Activated T-cell treated with anti-CD3 and anti-CD28 coated beads, Interleukin-2, amount 50 U/mL, for 24 hours (primary cell): ENCODE measurements around the gene AK6.
A peak's percentile ranks its signal among the peaks of the same experiment; 100 is the strongest.
"Not testable (repeated sequence)": the region's sequence is repeated elsewhere in the genome, so short reads cannot be mapped to it uniquely, and the experiment has no call there.

Source experiments
- DNase-seq: peaks from one replicate; pipeline ENCODE4 v3.0.0-alpha.2; 2020
- H3K27ac Mint-ChIP-seq: 2 replicates; pipeline ENCODE4 v1.8.0; 2020; ENCODE audit warnings: mild to moderate bottlenecking, mixed read lengths
- H3K27me3 Mint-ChIP-seq: 2 replicates; pipeline ENCODE4 v1.8.0; 2020; ENCODE audit warnings: mixed read lengths
- H3K36me3 Mint-ChIP-seq: 2 replicates; pipeline ENCODE4 v1.8.0; 2020; ENCODE audit warnings: low read depth, mixed read lengths
- H3K4me1 Mint-ChIP-seq: 2 replicates; pipeline ENCODE4 v1.8.0; 2020; ENCODE audit warnings: low read depth, mixed read lengths
- H3K4me3 Mint-ChIP-seq: 2 replicates; pipeline ENCODE4 v1.8.0; 2020; ENCODE audit warnings: mild to moderate bottlenecking, moderate library complexity, mixed read lengths
- H3K9me3 Mint-ChIP-seq: 2 replicates; pipeline ENCODE4 v1.8.0; 2020; ENCODE audit warnings: mixed read lengths

The AK6 gene

DNA sequence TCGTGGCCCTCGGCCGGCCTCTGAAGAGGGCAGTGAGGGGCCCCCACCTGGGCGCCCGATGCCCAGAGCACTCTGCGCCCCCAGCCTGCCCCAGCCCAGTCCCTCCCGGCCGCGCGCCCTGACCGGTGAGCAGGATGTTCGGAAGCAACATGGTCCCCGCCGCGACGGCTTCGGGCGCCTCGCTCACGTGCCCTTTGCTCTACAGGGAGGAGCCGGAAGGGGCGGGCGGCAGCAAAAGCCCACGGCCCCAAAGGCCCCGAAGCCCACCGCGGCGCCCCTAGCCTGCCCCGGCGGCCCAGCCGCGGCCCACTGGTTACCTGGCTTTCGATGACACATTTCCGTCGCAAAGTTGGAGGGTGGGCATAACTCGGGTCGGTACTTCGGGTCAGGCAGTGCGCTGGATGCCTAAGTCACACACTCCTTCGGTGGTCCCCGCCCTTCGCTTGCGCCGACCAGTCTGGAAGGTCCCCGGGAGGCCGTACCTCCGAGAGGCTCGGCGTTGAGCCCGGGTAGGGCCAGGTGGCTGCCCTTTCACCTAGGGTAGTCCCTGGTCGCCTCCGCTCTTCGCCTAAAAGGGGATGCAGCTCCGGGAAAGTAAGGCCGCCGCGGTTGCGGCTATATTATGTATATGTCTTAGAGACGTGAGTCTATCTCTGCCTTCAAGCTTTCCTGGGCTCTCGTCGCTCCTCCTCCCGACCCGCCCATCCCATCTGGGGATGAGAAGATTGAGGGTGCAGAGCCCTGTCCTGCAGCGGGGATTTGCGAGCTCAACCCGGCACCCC is at the start of gene AK6, which contains the start of the genes RAD17 and TAF9:
Gene AK6 (minus strand): TSS at position 181 of the 782 bp plus-strand sequence. CDS start 30 bp downstream, at position 151.
Gene RAD17 (plus strand): TSS at position 479 of the 782 bp plus-strand sequence. CDS start 2,391 bp downstream, outside the sequence.
Gene TAF9 (minus strand): TSS at position 181 of the 782 bp plus-strand sequence. CDS start 3,783 bp downstream, outside the sequence.
- H3K27ac Mint-ChIP-seq: peak within 1 kb of the TSS; percentile 98
- H3K36me3 Mint-ChIP-seq: peaks cover 69% of the 10 kb centered on the region
- H3K4me3 Mint-ChIP-seq: peak within 1 kb of the TSS; percentile 96
- no peaks in the 10 kb centered on the region for H3K27me3 Mint-ChIP-seq
- no peaks in the 10 kb centered on the region for H3K9me3 Mint-ChIP-seq
- peaks cover 57% of the 10 kb centered on the region for H3K4me1 Mint-ChIP-seq
- DNase-seq: peak; percentile 97

DNA sequence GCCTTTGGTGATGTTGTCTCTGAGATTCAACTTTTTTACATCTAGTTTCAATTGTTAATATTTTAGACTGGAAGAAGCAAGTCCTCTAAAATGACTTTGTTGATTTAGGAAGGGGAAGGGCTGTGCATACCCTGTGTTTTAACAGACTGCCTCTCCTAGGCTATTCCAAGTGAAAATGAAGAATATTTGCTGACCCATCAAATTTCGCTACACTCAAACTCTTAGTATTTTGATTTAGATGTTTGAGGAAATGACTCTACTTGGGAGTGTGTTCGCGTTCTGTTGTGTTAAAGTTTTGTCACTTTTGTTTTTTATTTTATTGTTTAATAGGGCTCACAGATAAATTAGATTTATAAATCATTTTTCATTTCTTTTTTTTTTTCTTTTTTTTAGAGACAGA is 49.2 kb upstream of the AK6 start:
- Mint-ChIP-seq H3K27ac (no peak overlapping the region), H3K4me1 (peaks cover 4% of the 10 kb centered on the region), H3K4me3 (no peak overlapping the region), H3K9me3 (peaks cover 4% of the 10 kb centered on the region), H3K27me3 (no peaks in the 10 kb centered on the region), H3K36me3 (peaks cover 24% of the 10 kb centered on the region)
- no peak for DNase-seq

DNA sequence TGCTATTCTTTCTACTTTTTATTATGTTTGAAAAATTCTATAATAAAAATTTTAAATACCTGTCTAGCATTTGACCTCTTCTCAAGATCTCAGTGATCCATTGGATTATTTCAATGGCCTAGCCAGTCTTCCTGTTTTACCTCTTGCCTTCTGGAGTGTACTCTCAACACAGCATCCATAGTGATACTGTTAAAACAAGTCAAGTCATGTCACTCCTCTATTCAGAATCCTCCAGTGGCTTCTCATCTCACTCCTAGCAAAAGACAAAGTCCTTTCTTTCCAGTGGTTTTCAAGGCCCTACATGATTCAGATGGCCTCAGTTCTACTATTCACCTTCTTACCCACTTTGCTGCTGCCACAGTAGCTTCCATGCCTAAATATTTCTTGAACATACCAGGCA is 47.4 kb upstream of the AK6 start:
- H3K27ac Mint-ChIP-seq: no peak overlapping the region
- peaks cover 34% of the 10 kb centered on the region for H3K36me3 Mint-ChIP-seq
- no peak for DNase-seq
- no peak overlapping the region for H3K4me3 Mint-ChIP-seq
- no peaks in the 10 kb centered on the region for H3K27me3 Mint-ChIP-seq
- H3K4me1 Mint-ChIP-seq: peaks cover 4% of the 10 kb centered on the region
- H3K9me3 Mint-ChIP-seq: no peaks in the 10 kb centered on the region

DNA sequence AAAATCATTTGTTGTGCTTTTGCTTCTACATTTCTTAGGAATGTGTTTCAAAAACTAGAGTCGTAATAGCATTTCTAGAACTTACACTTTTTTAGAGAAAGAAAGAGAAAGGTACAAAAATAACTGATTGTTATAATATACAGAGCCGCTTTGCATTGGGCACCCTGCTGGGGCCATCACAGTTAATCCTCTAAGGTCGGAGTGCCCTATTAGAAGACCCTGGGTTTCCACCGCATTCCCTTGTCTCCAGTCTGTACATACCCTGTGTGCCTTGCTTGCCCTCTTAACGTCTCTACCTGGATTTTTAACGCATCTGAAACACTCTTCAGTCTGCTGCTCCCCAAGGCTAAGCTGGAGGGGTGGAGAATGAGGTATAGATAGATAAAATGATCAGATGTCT is 46.9 kb upstream of the AK6 start:
- Mint-ChIP-seq H3K27me3 (no peaks in the 10 kb centered on the region), H3K9me3 (no peaks in the 10 kb centered on the region), H3K4me3 (peak overlapping the region; percentile 51), H3K27ac (no peak overlapping the region), H3K4me1 (peaks cover 4% of the 10 kb centered on the region), H3K36me3 (peaks cover 39% of the 10 kb centered on the region)
- DNase-seq: no peak

DNA sequence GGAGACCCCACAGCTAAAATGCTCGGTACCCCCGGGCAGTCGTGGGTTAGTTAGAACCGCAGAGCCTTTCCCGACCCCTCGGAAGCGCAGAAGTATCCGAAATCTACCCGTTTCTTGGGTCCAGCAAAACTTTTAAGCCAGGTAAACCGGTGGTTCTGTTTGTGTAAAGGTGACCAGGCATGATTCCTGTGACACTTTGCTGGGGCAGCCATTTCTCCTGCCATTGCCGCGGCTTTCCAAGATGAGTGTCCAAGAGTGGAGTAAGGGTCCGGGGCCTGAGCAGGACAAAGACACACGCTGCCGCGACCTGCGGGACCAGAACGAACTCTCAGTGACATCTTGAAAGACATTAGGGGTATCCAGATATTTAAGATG is 46.3 kb upstream of the AK6 start:
- no peak for DNase-seq
- no peaks in the 10 kb centered on the region for H3K27me3 Mint-ChIP-seq
- peak overlapping the region; percentile 51 for H3K4me3 Mint-ChIP-seq
- H3K4me1 Mint-ChIP-seq: peaks cover 4% of the 10 kb centered on the region
- H3K27ac Mint-ChIP-seq: no peak overlapping the region
- H3K36me3 Mint-ChIP-seq: peaks cover 44% of the 10 kb centered on the region
- no peaks in the 10 kb centered on the region for H3K9me3 Mint-ChIP-seq

DNA sequence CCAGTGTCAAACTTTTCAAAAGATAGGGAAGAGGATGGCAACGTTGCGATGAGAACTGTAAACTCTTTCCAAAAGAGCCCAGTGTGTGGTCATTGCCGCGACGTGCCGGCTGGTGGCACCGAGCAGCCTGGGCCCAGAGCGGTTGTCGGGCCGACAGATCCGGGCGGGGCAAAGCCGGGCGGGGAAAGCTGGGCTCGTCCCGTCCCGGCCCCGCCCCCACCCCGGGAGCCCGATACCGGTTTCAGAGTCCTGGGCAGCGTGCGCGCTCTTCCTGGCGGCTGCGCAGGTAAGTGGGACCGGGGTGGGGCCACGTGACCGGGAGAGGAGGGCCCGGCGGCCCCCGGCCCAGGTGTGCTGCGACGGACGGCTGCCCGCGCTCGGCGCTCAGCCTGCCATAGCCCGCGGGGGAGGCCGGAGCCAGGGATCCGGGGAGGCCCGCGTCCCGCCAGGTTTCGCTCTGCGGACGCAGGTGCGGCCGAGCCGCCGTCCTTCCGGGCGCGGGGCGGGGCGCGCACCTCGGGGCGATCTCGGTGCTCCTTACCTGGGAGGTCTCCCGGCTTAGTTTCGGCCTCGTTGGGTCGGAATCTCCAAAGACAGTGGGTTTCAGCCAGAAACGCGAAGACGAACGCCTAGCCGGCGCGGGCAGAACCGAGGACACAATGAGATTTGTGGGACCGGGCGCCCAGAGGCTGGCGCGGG is 45.7 kb upstream of the AK6 start, which contains the start of gene MARVELD2:
Gene MARVELD2 (plus strand): TSS at position 232 of the 699 bp plus-strand sequence. CDS start 4,270 bp downstream, outside the sequence.
- Mint-ChIP-seq H3K4me1 (peaks cover 4% of the 10 kb centered on the region), H3K9me3 (no peaks in the 10 kb centered on the region), H3K27me3 (no peaks in the 10 kb centered on the region), H3K4me3 (peak within 1 kb of the TSS; percentile 51), H3K27ac (no peak within 1 kb of the TSS), H3K36me3 (peaks cover 50% of the 10 kb centered on the region)
- DNase-seq: peak; percentile 49

DNA sequence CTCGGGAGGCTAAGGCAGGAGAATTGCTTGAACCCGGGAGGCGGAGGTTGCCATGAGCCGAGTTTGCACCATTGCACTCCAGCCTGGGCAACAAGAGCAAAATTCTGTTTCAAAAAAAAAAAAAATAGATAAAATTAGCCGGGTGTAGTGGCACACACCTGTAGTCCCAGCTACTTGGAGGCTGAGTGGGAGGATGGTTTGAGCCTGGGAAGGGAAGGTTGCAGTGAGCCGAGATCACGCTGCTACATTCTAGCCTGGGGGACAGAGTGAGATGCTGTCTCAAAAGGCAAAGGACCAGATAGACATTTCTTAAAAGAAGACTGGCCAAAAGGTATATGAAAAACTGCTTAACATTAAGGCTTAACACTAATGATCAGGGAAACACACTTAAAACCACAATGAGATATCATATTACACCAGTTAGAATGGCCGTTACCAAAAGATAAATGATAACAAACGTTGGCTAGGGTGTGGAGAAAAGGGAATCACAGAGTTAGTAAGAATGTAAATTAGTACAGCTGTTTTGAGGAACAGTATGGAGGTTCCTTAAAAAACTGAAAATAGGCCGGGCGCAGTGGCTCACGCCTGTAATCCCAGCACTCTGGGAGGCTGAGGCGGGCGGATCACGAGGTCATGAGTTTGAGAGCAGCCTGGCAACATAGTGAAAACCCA is 35.5 kb upstream of the AK6 start:
- no peak overlapping the region for H3K27ac Mint-ChIP-seq

DNA sequence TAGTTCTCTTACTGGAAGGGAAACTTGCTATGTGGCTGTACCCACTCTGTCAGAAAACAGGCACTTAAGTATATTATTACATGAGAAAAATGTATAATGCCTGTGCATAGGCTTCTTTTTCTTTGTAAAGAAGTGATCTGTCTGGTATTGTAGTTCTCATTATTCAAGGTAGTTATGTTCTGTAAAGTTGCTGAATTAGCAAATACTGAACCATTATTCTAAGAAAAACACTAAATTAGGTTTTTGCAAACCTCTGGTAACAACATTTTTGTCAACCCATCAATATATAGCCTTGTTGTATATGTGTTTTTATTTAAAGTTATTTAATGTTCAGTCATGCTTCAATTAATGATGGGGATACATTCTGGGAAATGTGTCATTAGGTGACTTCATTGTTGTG is 9.1 kb upstream of the AK6 start:
- Mint-ChIP-seq H3K27me3 (no peaks in the 10 kb centered on the region), H3K36me3 (peaks cover 68% of the 10 kb centered on the region), H3K9me3 (no peaks in the 10 kb centered on the region), H3K4me1 (no peaks in the 10 kb centered on the region), H3K27ac (no peak overlapping the region), H3K4me3 (no peak overlapping the region)
- DNase-seq: no peak

More for the DNA sequence above, 35.5 kb upstream of the AK6 start:
- H3K4me3 Mint-ChIP-seq: no peak overlapping the region
- no peaks in the 10 kb centered on the region for H3K27me3 Mint-ChIP-seq
- DNase-seq: no peak
- no peaks in the 10 kb centered on the region for H3K9me3 Mint-ChIP-seq
- no peaks in the 10 kb centered on the region for H3K4me1 Mint-ChIP-seq
- peaks cover 68% of the 10 kb centered on the region for H3K36me3 Mint-ChIP-seq

DNA sequence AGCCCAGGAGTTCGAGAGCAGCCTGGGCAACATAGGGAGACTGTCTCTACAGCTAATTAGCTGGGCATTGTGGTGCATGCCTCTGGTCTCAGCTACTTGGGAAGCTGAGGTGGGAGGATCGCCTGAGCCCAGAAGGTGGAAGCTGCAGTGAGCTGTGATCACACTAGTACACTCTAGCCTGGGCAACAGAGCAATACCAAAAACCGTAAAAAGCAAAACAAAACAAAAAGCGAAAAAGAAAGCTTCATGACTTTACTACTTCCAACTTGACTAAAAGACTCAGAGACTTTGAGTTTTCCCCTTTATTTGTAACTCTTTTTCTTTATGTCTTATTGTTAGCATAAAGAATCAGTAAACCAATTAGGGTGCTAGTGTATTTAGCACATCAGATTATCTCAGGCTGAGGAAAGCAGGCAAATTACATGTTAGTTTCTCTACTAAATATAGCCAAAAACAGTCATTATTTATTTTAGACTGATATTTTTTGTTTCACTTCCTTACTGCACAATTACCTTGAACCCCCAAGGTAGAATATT is 5.7 kb upstream of the AK6 start:
- H3K27me3 Mint-ChIP-seq: no peaks in the 10 kb centered on the region
- no peak for DNase-seq
- H3K9me3 Mint-ChIP-seq: no peaks in the 10 kb centered on the region
- peaks cover 19% of the 10 kb centered on the region for H3K4me1 Mint-ChIP-seq
- H3K27ac Mint-ChIP-seq: peak overlapping the region; percentile 76
- H3K36me3 Mint-ChIP-seq: peaks cover 58% of the 10 kb centered on the region
- no peak overlapping the region for H3K4me3 Mint-ChIP-seq

DNA sequence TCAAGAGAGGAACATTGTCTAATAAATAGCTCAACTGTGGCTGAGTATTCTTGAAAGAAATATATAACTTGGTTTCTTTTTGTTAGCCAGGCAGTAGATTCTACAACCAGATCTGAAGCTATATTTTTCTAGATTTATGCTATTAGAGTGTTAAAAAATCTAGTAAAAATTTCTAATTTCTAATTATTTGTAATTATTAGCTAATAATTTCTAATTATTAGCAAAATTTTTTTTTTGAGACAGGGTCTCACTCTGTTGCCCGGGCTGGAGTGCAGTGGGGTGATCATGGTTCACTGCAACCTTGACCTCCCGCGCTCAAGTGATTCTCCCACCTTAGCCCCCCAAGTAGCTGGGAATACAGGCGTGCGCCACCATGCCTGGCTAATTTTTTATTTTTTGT is 3.1 kb upstream of the AK6 start:
- no peak for DNase-seq
- no peak overlapping the region for H3K4me3 Mint-ChIP-seq
- no peaks in the 10 kb centered on the region for H3K9me3 Mint-ChIP-seq
- H3K36me3 Mint-ChIP-seq: peaks cover 65% of the 10 kb centered on the region
- H3K4me1 Mint-ChIP-seq: peaks cover 31% of the 10 kb centered on the region
- no peak overlapping the region for H3K27ac Mint-ChIP-seq
- H3K27me3 Mint-ChIP-seq: no peaks in the 10 kb centered on the region

DNA sequence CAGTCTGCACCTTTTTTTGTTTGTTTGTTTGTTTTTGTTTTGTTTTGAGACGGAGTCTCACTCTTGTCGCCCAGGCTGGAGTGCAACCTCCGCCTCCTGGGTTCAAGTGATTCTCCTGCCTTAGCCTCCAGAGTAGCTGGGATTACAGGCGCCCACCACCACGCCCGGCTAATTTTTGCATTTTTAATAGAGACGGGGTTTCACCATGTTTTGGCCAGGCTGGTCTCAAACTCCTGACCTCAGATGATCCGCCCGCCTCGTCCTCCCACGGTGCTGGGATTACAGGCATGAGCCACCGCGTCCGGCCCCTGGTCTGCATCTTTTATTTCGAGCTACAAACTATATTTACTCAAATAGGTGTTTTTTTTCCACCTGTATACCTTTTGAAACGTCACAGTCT is 1.0 kb upstream of the AK6 start:
- H3K27me3 Mint-ChIP-seq, DNase-seq, H3K9me3 Mint-ChIP-seq: not testable (repeated sequence)
- Mint-ChIP-seq H3K27ac (peak overlapping the region; percentile 98), H3K4me1 (peaks cover 49% of the 10 kb centered on the region), H3K4me3 (peak overlapping the region; percentile 96), H3K36me3 (peaks cover 68% of the 10 kb centered on the region)

DNA sequence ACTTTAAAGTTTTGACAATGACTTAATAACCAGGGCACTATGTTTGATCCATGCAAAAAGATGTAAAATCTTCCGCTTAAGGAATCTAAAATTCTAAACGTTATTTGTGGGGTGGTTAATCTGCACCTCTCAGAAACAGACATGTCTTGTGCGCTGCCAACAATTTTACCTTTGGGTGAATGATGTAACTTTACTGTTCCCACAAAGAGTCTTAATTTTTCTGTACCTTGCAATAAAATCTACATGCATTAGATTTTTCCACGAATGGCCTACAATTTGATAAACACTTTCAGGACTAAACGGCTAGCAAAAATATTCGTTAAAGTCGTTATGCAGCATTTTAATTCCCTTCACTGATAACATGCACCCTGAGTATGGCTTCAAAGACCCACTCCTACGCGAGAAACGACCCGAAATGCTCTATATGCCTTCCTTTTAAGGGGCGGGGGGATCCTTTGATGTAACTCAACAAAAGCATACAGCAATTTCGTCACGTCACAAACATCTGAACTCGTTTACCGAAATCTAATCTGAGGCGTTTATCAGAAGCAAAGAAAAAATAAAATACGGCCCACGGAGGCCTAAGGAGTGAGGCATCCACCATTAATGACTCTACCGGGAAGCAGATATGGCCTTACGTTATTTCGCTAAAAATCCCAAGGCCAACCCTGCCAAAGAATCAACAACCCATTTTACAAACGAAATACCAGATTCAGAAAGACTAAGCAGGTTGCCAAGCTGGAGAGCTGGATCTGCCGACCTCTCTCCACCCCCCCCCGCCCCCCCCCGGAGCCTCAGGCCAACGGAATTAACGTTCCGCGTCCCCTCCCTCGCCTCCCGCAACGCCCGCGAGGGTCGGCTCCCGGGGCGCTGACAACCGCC is 621 bp downstream of the AK6 start:
- Mint-ChIP-seq H3K4me3 (peak overlapping the region; percentile 96), H3K9me3 (no peaks in the 10 kb centered on the region), H3K4me1 (peaks cover 61% of the 10 kb centered on the region), H3K27me3 (no peaks in the 10 kb centered on the region), H3K27ac (peak overlapping the region; percentile 98), H3K36me3 (peaks cover 69% of the 10 kb centered on the region)
- no peak for DNase-seq

DNA sequence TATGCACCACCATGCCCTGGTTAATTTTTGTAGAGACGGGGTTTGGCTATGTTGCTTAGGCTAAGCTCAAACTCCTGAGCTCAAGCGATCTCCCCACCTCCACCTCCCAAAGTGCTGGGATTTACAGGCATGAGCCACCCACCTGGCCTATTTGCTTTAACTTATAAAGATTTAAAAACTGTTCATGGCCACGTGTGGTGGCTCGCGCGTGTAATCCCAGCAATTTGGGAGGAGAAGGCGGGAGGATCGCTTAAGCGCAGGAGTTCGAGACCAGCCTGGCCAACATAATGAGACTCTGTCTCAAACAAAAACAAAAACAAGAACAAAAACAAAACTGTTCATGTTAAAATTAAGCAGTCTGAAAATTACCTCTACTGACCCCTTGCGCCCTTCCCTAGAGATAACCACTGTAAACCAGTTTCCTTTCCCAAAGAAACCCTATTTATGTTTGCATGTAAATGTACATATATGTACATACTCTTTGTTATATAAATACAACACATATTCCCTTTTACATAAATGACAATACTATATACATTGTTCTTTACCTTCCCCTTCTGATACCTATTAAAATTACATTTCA is 1.5 kb downstream of the AK6 start:
- Mint-ChIP-seq H3K27me3 (no peaks in the 10 kb centered on the region), H3K36me3 (peaks cover 73% of the 10 kb centered on the region), H3K4me1 (peaks cover 60% of the 10 kb centered on the region), H3K4me3 (peak overlapping the region; percentile 96), H3K9me3 (no peaks in the 10 kb centered on the region), H3K27ac (peak overlapping the region; percentile 98)
- DNase-seq: no peak
